Breast epithelium (tissue), 3 donors: Measurements from ENCODE around the gene UGT1A3.

Experiments
- CTCF ChIP-seq, 3 donors: fragments of 450-650 bp; IDR thresholded peaks; one replicate each; pipeline ENCODE4 v1.5.1; 2016 to 2017; ENCODE audit warnings: antibody characterized with exemption in 3 of 3, mild to moderate bottlenecking in 3 of 3, moderate library complexity in 3 of 3
- POLR2A ChIP-seq: fragments of 450-650 bp; IDR thresholded peaks from one replicate; pipeline ENCODE4 v1.6.1; 2016; ENCODE audit warnings: antibody characterized with exemption, mild to moderate bottlenecking, moderate library complexity

- TF ChIP-seq CTCF (IDR thresholded peaks at IDR 0.05) (no peak), POLR2A (no peak)
These were observed 41.9 kb upstream of the UGT1A3 start for GRCh38 chr2:233686928-233687327.
